ENCODE data around the gene ZBTB7A. TPM values are rescaled to one million over a fixed set of nuclear protein-coding genes. Genes with fewer than 3 reads are reported as not detected.
A peak's percentile ranks its signal among the peaks of the same experiment; 100 is the strongest.

Gene ZBTB7A
- total RNA-seq, 2 donors from 2014 or later = 29.9 to 39.6 TPM

- Mint-ChIP-seq H3K4me1 (ENCODE audit: low read depth) (no peaks in the 10 kb centered on the region), H3K36me3 (ENCODE audit: insufficient read depth in 2 of 2) (peaks cover 0 to 4% of the 10 kb centered on the region in 2 donors), H3K27ac (no peak overlapping the region), H3K4me3 (no peak overlapping the region), H3K9me3 (no peaks in the 10 kb centered on the region), H3K27me3 (ENCODE audit: low read depth) (no peaks in the 10 kb centered on the region)
- ATAC-seq (replicated peaks in 1 of 2) = no peak
- no peak for DNase-seq
These were observed 36.1 kb downstream of the ZBTB7A start for GRCh38 chr19:4030552-4030951.

GRCh38 chr19:4029247-4029614, 37.5 kb downstream of the ZBTB7A start:
- Mint-ChIP-seq H3K36me3 (ENCODE audit: insufficient read depth in 2 of 2) (peaks cover 0 to 4% of the 10 kb centered on the region in 2 donors), H3K4me1 (ENCODE audit: low read depth) (no peaks in the 10 kb centered on the region), H3K27me3 (ENCODE audit: low read depth) (no peaks in the 10 kb centered on the region), H3K27ac (peak overlapping the region; percentile 54), H3K9me3 (no peaks in the 10 kb centered on the region), H3K4me3 (no peak overlapping the region)
- DNase-seq (no peak), ATAC-seq (replicated peaks in 1 of 2) (no peak)

- no peaks in the 10 kb centered on the region for H3K9me3 Mint-ChIP-seq
- H3K4me1 Mint-ChIP-seq (ENCODE audit: low read depth) = no peaks in the 10 kb centered on the region
- DNase-seq = no peak
- no peaks in the 10 kb centered on the region for H3K27me3 Mint-ChIP-seq (ENCODE audit: low read depth)
- no peak overlapping the region for H3K27ac Mint-ChIP-seq
- no peak for ATAC-seq (replicated peaks in 1 of 2)
- no peak overlapping the region for H3K4me3 Mint-ChIP-seq
- peaks cover 0 to 4% of the 10 kb centered on the region in 2 donors for H3K36me3 Mint-ChIP-seq (ENCODE audit: insufficient read depth in 2 of 2)
These were observed 38.1 kb downstream of the ZBTB7A start for GRCh38 chr19:4028334-4029246.

GRCh38 chr19:4027146-4027545, 39.6 kb downstream of the ZBTB7A start:
- DNase-seq (no peak), ATAC-seq (replicated peaks in 1 of 2) (no peak)
- peaks cover under 1% of the 10 kb centered on the region in 2 donors for H3K9me3 Mint-ChIP-seq
- H3K27ac Mint-ChIP-seq = no peak overlapping the region
- H3K4me1 Mint-ChIP-seq (ENCODE audit: low read depth) = no peaks in the 10 kb centered on the region
- no peaks in the 10 kb centered on the region for H3K27me3 Mint-ChIP-seq (ENCODE audit: low read depth)
- H3K4me3 Mint-ChIP-seq = no peak overlapping the region
- peaks cover under 1 to 6% of the 10 kb centered on the region in 2 donors for H3K36me3 Mint-ChIP-seq (ENCODE audit: insufficient read depth in 2 of 2)

- Mint-ChIP-seq H3K36me3 (ENCODE audit: insufficient read depth in 2 of 2) (peaks cover 4 to 9% of the 10 kb centered on the region in 2 donors), H3K9me3 (peaks cover 3% of the 10 kb centered on the region in 2 donors), H3K27ac (no peak overlapping the region), H3K4me1 (ENCODE audit: low read depth) (no peaks in the 10 kb centered on the region), H3K4me3 (no peak overlapping the region), H3K27me3 (ENCODE audit: low read depth) (no peaks in the 10 kb centered on the region)
- ATAC-seq (replicated peaks in 1 of 2) = peak in 1 of 2 donors; percentile 11
- DNase-seq = no peak
These were observed 41.4 kb downstream of the ZBTB7A start for GRCh38 chr19:4025317-4025716.

- no peak for ATAC-seq (replicated peaks in 1 of 2)
- Mint-ChIP-seq H3K27me3 (ENCODE audit: low read depth) (no peaks in the 10 kb centered on the region), H3K4me3 (no peak overlapping the region), H3K9me3 (peaks cover 3% of the 10 kb centered on the region in 2 donors), H3K4me1 (ENCODE audit: low read depth) (no peaks in the 10 kb centered on the region), H3K27ac (no peak overlapping the region), H3K36me3 (ENCODE audit: insufficient read depth in 2 of 2) (peaks cover 4% of the 10 kb centered on the region in 2 donors)
- DNase-seq = no peak
These were observed 42.9 kb downstream of the ZBTB7A start for GRCh38 chr19:4023600-4024398.

GRCh38 chr19:4019578-4019977, 47.1 kb downstream of the ZBTB7A start:
- no peak for ATAC-seq (replicated peaks in 1 of 2)
- peaks cover 3% of the 10 kb centered on the region in 2 donors for H3K9me3 Mint-ChIP-seq
- no peaks in the 10 kb centered on the region for H3K27me3 Mint-ChIP-seq (ENCODE audit: low read depth)
- H3K4me3 Mint-ChIP-seq = no peak overlapping the region
- peaks cover 4% of the 10 kb centered on the region in 2 donors for H3K36me3 Mint-ChIP-seq (ENCODE audit: insufficient read depth in 2 of 2)
- H3K4me1 Mint-ChIP-seq (ENCODE audit: low read depth) = no peaks in the 10 kb centered on the region
- H3K27ac Mint-ChIP-seq = no peak overlapping the region
- no peak for DNase-seq

- Mint-ChIP-seq H3K9me3 (peaks cover 3% of the 10 kb centered on the region in 2 donors), H3K27me3 (ENCODE audit: low read depth) (no peaks in the 10 kb centered on the region), H3K4me1 (ENCODE audit: low read depth) (no peaks in the 10 kb centered on the region), H3K36me3 (ENCODE audit: insufficient read depth in 2 of 2) (peaks cover 4% of the 10 kb centered on the region in 2 donors), H3K4me3 (no peak overlapping the region), H3K27ac (no peak overlapping the region)
- ATAC-seq (replicated peaks in 1 of 2) (no peak), DNase-seq (no peak)
These were observed 47.8 kb downstream of the ZBTB7A start for GRCh38 chr19:4018775-4019504.

- DNase-seq (no peak), ATAC-seq (replicated peaks in 1 of 2) (no peak)
- H3K9me3 Mint-ChIP-seq = peaks cover 3% of the 10 kb centered on the region in 2 donors
- H3K27ac Mint-ChIP-seq = no peak overlapping the region
- H3K36me3 Mint-ChIP-seq (ENCODE audit: insufficient read depth in 2 of 2) = peaks cover 4% of the 10 kb centered on the region in 2 donors
- peaks cover under 1% of the 10 kb centered on the region for H3K4me1 Mint-ChIP-seq (ENCODE audit: low read depth)
- no peaks in the 10 kb centered on the region for H3K27me3 Mint-ChIP-seq (ENCODE audit: low read depth)
- no peak overlapping the region for H3K4me3 Mint-ChIP-seq
These were observed 48.5 kb downstream of the ZBTB7A start for GRCh38 chr19:4018140-4018613.

- no peak for ATAC-seq (replicated peaks in 1 of 2)
These were observed 49.6 kb downstream of the ZBTB7A start for GRCh38 chr19:4016903-4017638.

GRCh38 chr19:4016486-4016885, 50.2 kb downstream of the ZBTB7A start:
- peaks cover 11% of the 10 kb centered on the region for H3K4me1 Mint-ChIP-seq (ENCODE audit: low read depth)
- H3K27ac Mint-ChIP-seq = no peak overlapping the region
- H3K4me3 Mint-ChIP-seq = no peak overlapping the region
- ATAC-seq (replicated peaks in 1 of 2) (no peak), DNase-seq (no peak)
- H3K9me3 Mint-ChIP-seq = no peaks in the 10 kb centered on the region
- H3K27me3 Mint-ChIP-seq (ENCODE audit: low read depth) = no peaks in the 10 kb centered on the region
- H3K36me3 Mint-ChIP-seq (ENCODE audit: insufficient read depth in 2 of 2) = no peaks in the 10 kb centered on the region

More at GRCh38 chr19:4016903-4017638, 49.6 kb downstream of the ZBTB7A start:
- H3K27ac Mint-ChIP-seq = no peak overlapping the region
- peaks cover 2 to 3% of the 10 kb centered on the region in 2 donors for H3K36me3 Mint-ChIP-seq (ENCODE audit: insufficient read depth in 2 of 2)
- H3K4me1 Mint-ChIP-seq (ENCODE audit: low read depth) = peaks cover 11% of the 10 kb centered on the region
- no peak for DNase-seq
- H3K4me3 Mint-ChIP-seq = no peak overlapping the region
- peaks cover 2% of the 10 kb centered on the region in 2 donors for H3K9me3 Mint-ChIP-seq
- H3K27me3 Mint-ChIP-seq (ENCODE audit: low read depth) = no peaks in the 10 kb centered on the region

GRCh38 chr19:4015705-4016402, 50.8 kb downstream of the ZBTB7A start:
- ATAC-seq (replicated peaks in 1 of 2) (no peak), DNase-seq (no peak)
- Mint-ChIP-seq H3K4me3 (no peak overlapping the region), H3K27me3 (ENCODE audit: low read depth) (no peaks in the 10 kb centered on the region), H3K9me3 (no peaks in the 10 kb centered on the region), H3K4me1 (ENCODE audit: low read depth) (peaks cover 11% of the 10 kb centered on the region), H3K27ac (no peak overlapping the region), H3K36me3 (ENCODE audit: insufficient read depth in 2 of 2) (no peaks in the 10 kb centered on the region)

All from activated T-cell treated with anti-CD3 and anti-CD28 coated beads, Interleukin-2, amount 50 U/mL, for 72 hours (primary cell).